ENCODE results near the gene ZNF578. TPM values are rescaled to one million over a fixed set of nuclear protein-coding genes. Genes with fewer than 3 reads are reported as not detected.
A peak's percentile ranks its signal among the peaks of the same experiment; 100 is the strongest.
"Not testable (repeated sequence)": the region's sequence is repeated elsewhere in the genome, so short reads cannot be mapped to it uniquely, and the experiment has no call there.

ZNF578 gene
- total RNA-seq, 2 experiments from 2014 or later: 0.56 to 0.78 TPM

DNA sequence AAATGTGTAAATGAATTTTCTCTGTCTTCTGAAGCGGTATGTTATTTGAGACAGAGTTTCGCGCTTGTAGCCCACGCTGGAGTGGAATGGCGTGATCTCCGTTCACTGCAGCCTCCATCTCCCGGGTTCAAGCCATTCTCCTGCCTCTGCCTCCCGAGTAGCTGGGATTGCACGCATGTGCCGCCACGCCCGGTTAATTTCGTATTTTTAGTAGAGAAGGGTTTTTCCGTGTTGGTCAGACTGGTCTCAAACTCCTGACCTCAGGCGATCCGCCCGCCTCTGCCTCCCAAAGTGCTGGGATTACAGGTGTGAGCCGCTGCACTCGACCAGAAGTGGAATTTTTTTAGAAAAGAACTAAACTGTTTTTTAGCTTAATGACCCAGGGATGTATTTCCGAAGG, 70.7 kb downstream of the ZNF578 start:
- ChIA-PET POLR2A (no interaction called here), CTCF (no interaction called here)
- no peak overlapping the region for H3K4me3 Mint-ChIP-seq

DNA sequence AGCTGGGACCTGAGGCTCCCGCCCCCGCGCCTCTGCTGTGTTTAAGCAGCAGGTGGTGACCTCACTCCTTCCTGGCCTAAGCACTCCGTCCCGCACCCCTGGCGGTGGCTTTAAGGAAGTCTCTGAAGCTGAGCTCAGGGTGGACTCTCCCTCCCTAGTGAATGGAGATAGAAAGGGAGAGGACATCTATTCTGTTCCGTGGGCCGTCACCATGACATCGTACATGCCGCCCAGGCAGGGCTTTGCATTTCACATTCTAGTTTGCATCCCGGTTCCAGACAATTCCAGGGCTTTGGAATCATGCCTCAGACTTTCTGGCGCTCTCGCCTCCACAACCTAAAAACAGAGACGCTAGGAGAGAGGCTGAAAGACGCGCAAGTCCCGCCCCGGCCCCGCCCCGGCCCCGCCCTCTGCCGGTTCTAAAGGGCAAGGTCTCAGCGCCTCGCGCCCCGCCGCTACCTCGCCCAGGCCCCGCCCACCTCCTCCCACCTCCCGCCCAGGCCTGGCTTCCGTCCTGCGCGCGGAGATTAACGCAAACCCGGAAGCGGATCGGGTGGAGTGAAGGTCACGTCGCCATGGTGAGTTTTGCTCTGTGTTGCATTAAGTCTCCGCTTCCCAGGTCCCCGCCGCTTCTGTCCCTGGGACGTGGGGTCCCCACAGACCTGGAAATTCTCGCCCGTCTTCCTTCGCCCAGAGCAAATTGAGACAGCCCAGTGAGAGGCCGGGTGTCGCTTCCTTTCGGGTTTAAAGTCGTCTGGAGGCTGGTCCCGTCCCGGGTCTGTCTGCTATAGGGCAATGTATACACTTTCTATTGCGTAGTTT, 74.0 kb downstream of the ZNF578 start, which contains the start of gene ZNF808:
Gene ZNF808 (plus strand): TSS at position 535 of the 822 bp plus-strand sequence. CDS start 15,617 bp downstream, outside the sequence.
- peaks cover 18% of the 10 kb centered on the region for H3K4me1 Mint-ChIP-seq (ENCODE audit: low read depth)
- CTCF ChIA-PET: interaction anchor here (1.0 kb wide), 1 partner anchor 16 kb away, joined by 6 read pairs; no protein-coding TSS in a partner anchor
- H3K27ac Mint-ChIP-seq: peak within 1 kb of the TSS; percentile 92

More for the DNA sequence above, 70.7 kb downstream of the ZNF578 start:
- peaks cover 13% of the 10 kb centered on the region for H3K4me1 Mint-ChIP-seq (ENCODE audit: low read depth)
- H3K27ac Mint-ChIP-seq: no peak overlapping the region
- no peaks in the 10 kb centered on the region for H3K27me3 Mint-ChIP-seq
- DNase-seq: no peak
- intact Hi-C loops (cut with micrococcal nuclease): no loop called here
- peaks cover 9% of the 10 kb centered on the region for H3K36me3 Mint-ChIP-seq
- H3K9me3 Mint-ChIP-seq: peaks cover 26% of the 10 kb centered on the region

DNA sequence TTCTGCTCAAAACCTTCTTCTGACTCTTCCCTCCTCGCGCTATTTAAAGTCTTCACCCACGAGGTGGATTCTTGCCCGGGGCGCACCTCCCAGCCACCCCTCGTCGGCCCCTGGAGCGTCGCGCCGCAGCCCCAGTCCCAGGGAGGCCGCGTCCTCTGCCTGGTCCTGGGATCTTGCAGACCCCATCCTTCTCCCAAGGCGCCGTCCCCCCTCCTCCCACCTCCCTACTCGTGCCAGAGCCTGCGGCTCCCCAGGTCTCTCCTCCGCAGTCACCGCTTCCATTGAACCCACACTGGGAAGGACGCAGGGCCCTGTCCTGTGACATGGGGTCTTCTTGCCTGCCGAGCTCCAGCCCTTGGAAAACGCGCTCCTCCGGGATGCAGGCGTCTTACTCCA, 74.6 kb downstream of the ZNF578 start:
- Mint-ChIP-seq H3K9me3 (peaks cover 3% of the 10 kb centered on the region), H3K4me1 (ENCODE audit: low read depth) (peaks cover 19% of the 10 kb centered on the region), H3K27me3 (no peaks in the 10 kb centered on the region), H3K36me3 (peaks cover 19% of the 10 kb centered on the region), H3K27ac (peak overlapping the region; percentile 92), H3K4me3 (peak overlapping the region; percentile 96)
- intact Hi-C loops (cut with micrococcal nuclease): loop anchor here (1.0 to 5.0 kb wide), 11 partner anchors 7 to 631 kb away; partner anchors contain the start of genes ZNF160, ZNF347, ZNF528 and ZNF611
- DNase-seq: peak; percentile 11
- ChIA-PET POLR2A (no interaction called here), CTCF (no interaction called here)

More for the DNA sequence above, 74.0 kb downstream of the ZNF578 start, which contains the start of gene ZNF808:
- POLR2A ChIA-PET: no interaction called here
- Mint-ChIP-seq H3K36me3 (peaks cover 14% of the 10 kb centered on the region), H3K27me3 (no peaks in the 10 kb centered on the region), H3K4me3 (peak within 1 kb of the TSS; percentile 96), H3K9me3 (peaks cover 8% of the 10 kb centered on the region)
- intact Hi-C loops (cut with micrococcal nuclease): loop anchor here (1.0 to 5.0 kb wide), 11 partner anchors 8 to 631 kb away; partner anchors contain the start of genes ZNF160, ZNF347, ZNF528 and ZNF611
- peak; percentile 99 for DNase-seq

DNA sequence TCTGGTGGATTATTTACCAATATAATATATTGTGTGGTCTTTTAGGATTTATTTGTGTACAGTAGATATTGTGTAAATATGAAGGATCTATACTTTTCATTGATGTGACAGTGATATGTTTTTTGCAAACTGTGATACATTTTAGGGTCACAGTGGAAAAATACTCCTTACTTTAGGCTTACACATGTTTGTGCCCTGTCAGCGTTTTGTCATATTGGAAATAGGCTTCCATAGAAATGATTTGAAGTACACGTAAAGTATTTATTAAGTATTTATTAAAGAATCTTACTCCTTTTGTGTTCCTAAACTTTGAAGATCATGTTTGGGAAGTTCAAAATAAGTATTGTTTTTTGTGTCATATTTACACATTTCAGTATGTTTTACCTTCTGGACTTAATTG, 79.1 kb downstream of the ZNF578 start:
- Mint-ChIP-seq H3K9me3 (no peaks in the 10 kb centered on the region), H3K27ac (no peak overlapping the region), H3K36me3 (peaks cover 28% of the 10 kb centered on the region)

DNA sequence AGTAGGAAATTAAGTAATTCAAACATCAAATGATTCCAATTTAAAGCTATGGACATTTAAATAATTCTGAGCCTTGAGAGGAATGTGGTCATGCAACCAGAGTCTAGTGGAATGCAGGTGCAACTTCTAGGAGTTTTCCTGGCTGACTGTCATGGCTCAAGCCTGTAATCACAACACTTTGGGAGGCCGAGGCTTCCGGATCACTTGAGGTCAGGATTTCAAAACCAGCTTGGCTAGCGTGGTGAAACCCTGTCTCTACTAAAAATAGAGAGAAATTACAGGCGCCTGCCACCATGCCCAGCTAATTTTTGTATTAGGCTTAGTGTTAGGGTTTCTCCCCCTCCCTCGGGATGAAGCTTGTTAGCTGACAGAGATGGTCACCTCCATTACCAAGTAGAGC, 80.5 kb downstream of the ZNF578 start:
- Mint-ChIP-seq H3K4me3 (no peak overlapping the region), H3K9me3 (peaks cover 4% of the 10 kb centered on the region), H3K27me3 (no peaks in the 10 kb centered on the region), H3K36me3 (peaks cover 28% of the 10 kb centered on the region), H3K27ac (no peak overlapping the region), H3K4me1 (ENCODE audit: low read depth) (peaks cover 26% of the 10 kb centered on the region)
- ChIA-PET CTCF (no interaction called here), POLR2A (no interaction called here)
- no peak for DNase-seq
- intact Hi-C loops (cut with micrococcal nuclease): loop anchor here (2.0 kb wide), 1 partner anchor 201 kb away; the partner anchor contains the start of gene ZNF611

More for the DNA sequence above, 79.1 kb downstream of the ZNF578 start:
- no peaks in the 10 kb centered on the region for H3K27me3 Mint-ChIP-seq
- H3K4me1 Mint-ChIP-seq (ENCODE audit: low read depth): peaks cover 31% of the 10 kb centered on the region
- no peak overlapping the region for H3K4me3 Mint-ChIP-seq
- ChIA-PET POLR2A (no interaction called here), CTCF (no interaction called here)
- intact Hi-C loops (cut with micrococcal nuclease): no loop called here
- DNase-seq: no peak

DNA sequence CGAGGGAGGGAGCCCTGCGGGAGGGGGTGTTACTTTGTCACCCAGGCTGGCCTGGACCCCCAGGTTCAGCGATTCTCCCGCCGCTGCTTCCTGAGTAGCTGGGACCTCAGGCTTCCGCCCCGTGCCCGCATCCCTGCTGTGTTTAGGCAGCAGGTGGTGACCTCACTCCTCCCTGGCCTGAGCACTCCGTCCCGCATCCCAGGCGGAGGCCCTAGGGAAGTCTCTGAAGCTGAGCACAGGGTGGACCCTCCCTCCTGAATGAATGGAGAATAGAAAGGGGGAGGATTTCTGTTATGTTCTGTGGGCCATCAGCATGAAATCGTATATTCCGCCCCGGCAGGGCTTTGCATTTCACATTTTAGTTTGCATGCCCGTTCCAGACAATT, 82.0 kb downstream of the ZNF578 start:
- DNase-seq: peak; percentile 29
- intact Hi-C loops (cut with micrococcal nuclease): loop anchor here (1.0 to 5.0 kb wide), 4 partner anchors 8 to 199 kb away; partner anchors contain the start of genes ZNF611, ZNF701, ZNF808 and ZNF83

DNA sequence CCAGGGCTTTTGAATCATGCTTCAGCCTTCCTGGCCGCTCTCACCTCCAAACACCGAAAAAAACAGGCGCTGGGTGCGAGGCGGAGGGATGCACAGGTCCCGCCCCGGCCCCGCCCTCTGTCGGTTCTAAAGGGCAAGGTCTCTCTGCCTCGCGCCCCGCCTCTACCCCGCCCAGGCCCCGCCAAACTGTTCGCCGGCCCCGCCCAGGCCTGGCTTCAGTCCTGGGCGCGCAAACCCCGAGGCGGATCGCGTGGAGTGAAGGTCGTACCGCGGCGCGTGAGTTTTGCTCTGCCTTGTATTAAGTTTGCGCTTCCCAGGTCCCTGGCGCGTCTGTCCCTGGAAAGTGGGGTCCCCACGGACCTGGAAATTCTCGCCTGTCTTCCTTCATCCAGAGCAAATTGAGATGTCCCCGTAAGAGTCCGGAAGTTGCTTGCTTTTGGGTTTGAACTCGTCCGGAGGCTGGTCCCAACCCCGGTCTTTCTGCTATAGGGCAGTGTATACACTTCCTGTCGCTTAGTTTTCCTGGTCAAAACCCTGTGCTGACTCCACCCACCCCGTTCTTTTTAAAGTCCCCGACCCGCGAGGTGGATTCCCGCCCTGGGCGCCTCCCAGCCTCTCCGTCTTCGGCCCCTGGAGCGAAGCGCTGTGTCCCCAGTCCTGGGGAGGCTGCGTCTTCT, 82.6 kb downstream of the ZNF578 start:
- Mint-ChIP-seq H3K27ac (peak overlapping the region; percentile 91), H3K27me3 (no peaks in the 10 kb centered on the region), H3K9me3 (peaks cover 12% of the 10 kb centered on the region), H3K4me3 (peak overlapping the region; percentile 80), H3K4me1 (ENCODE audit: low read depth) (peaks cover 22% of the 10 kb centered on the region), H3K36me3 (peaks cover 35% of the 10 kb centered on the region)
- intact Hi-C loops (cut with micrococcal nuclease): loop anchor here (1.0 to 5.0 kb wide), 5 partner anchors 9 to 199 kb away; partner anchors contain the start of genes ZNF611, ZNF701, ZNF808 and ZNF83
- ChIA-PET CTCF (no interaction called here), POLR2A (no interaction called here)
- DNase-seq: peak; percentile 96

More for the DNA sequence above, 82.0 kb downstream of the ZNF578 start:
- Mint-ChIP-seq H3K4me1 (ENCODE audit: low read depth) (peaks cover 25% of the 10 kb centered on the region), H3K27ac (peak overlapping the region; percentile 91), H3K4me3 (peak overlapping the region; percentile 80), H3K36me3 (peaks cover 32% of the 10 kb centered on the region)
- CTCF ChIA-PET, H3K27me3 Mint-ChIP-seq, POLR2A ChIA-PET, H3K9me3 Mint-ChIP-seq: not testable (repeated sequence)

DNA sequence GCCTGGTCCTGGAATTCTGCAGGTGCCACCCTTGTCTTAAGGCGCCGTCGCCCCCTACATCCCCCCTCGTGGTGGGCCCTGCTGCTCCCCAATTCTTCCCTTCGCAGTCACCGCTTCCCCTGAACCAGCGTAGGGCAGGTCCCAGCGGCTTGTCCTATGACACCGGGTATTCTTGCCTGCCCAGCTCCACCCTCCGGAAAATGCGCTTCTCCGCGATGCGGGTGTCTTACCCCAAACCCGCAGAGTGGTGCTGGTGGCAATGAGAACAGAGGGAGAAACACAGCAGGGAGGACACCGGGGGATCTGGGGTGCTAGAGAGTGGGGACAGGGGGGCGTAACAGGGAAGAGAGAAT, 83.1 kb downstream of the ZNF578 start:
- Mint-ChIP-seq H3K9me3 (peaks cover 12% of the 10 kb centered on the region), H3K27ac (peak overlapping the region; percentile 91), H3K4me1 (ENCODE audit: low read depth) (peaks cover 22% of the 10 kb centered on the region), H3K4me3 (peak overlapping the region; percentile 80), H3K27me3 (no peaks in the 10 kb centered on the region), H3K36me3 (peaks cover 37% of the 10 kb centered on the region)
- ChIA-PET POLR2A (no interaction called here), CTCF (no interaction called here)
- intact Hi-C loops (cut with micrococcal nuclease): loop anchor here (2.0 to 5.0 kb wide), 2 partner anchors 64 to 101 kb away; partner anchors contain the start of gene ZNF83
- peak; percentile 67 for DNase-seq

DNA sequence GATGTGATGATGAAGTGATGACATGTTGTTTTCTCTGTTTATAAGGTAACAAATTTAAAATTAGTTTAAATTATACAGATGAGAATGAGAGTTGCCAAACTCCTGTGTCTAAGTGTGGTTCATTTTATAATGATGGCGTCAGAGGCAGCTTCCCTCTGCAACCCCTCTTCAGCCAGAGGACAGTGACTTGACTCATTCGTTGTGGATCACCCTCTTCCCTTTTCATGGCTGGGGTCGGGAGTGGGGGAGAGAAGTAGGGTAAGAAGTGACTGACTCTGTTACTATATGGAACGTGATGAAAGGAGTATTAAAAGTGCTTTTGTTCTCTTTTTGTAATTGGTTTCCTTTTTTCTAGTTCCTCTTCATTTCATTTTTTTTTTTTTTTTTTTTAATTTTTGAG, 85.5 kb downstream of the ZNF578 start:
- H3K27me3 Mint-ChIP-seq, H3K27ac Mint-ChIP-seq, CTCF ChIA-PET, DNase-seq, POLR2A ChIA-PET, H3K4me3 Mint-ChIP-seq: not testable (repeated sequence)
- Mint-ChIP-seq H3K4me1 (ENCODE audit: low read depth) (peaks cover 39% of the 10 kb centered on the region), H3K9me3 (peaks cover 12% of the 10 kb centered on the region), H3K36me3 (peaks cover 46% of the 10 kb centered on the region)
- intact Hi-C loops (cut with micrococcal nuclease): loop anchor here (5.0 kb wide), 1 partner anchor 98 kb away; the partner anchor contains the start of gene ZNF83

DNA sequence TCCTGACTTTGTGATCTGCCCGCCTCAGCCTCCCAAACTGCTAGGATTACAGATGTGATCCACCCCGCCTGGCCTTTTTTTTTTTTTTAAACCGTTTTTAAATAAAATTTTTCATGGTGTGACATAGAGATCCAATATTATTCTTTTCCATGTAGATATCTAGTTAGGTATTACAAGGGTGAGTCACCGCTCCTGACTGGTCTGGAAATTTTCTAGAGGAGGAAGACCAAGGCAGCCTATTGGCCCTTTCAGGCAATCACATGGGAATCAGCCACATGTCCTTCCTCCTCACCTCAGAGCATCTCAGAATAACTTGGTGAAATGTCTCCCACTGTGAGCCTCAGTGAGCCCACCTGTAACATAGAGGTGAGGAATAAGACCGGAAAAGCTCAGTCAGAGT, 87.8 kb downstream of the ZNF578 start:
- peaks cover 21% of the 10 kb centered on the region for H3K9me3 Mint-ChIP-seq
- H3K4me3 Mint-ChIP-seq; DNase-seq; intact Hi-C loops (cut with micrococcal nuclease); CTCF ChIA-PET; POLR2A ChIA-PET; H3K27me3 Mint-ChIP-seq; H3K27ac Mint-ChIP-seq: not testable (repeated sequence)
- peaks cover 60% of the 10 kb centered on the region for H3K36me3 Mint-ChIP-seq
- peaks cover 34% of the 10 kb centered on the region for H3K4me1 Mint-ChIP-seq (ENCODE audit: low read depth)

DNA sequence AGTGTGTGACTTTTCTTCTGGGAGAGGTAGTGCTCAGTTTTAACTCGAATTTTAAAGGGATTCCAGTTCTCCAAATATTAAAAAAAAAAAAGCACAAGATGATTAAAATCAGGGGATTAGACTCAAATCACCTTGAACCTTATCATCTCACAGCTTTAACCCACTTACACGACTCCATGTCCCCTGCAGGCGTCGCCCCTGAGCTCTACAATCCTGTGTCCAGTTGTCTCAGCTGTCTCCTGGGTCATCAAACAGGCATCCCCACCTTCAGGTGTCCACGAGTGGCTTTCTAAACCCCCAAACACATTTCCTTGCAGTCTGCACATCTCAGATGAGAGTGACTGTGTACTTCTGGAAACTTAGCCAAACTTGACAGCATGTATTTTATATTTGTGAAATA, 88.3 kb downstream of the ZNF578 start:
- H3K27ac Mint-ChIP-seq: no peak overlapping the region
- CTCF ChIA-PET: no interaction called here
- no peaks in the 10 kb centered on the region for H3K27me3 Mint-ChIP-seq
- H3K36me3 Mint-ChIP-seq: peaks cover 63% of the 10 kb centered on the region
- DNase-seq: no peak
- POLR2A ChIA-PET: interaction anchor here (1.0 kb wide), 1 partner anchor 25 kb away, joined by 3 read pairs; no protein-coding TSS in a partner anchor
- peaks cover 23% of the 10 kb centered on the region for H3K9me3 Mint-ChIP-seq
- intact Hi-C loops (cut with micrococcal nuclease): no loop called here
- H3K4me1 Mint-ChIP-seq (ENCODE audit: low read depth): peaks cover 32% of the 10 kb centered on the region
- no peak overlapping the region for H3K4me3 Mint-ChIP-seq

DNA sequence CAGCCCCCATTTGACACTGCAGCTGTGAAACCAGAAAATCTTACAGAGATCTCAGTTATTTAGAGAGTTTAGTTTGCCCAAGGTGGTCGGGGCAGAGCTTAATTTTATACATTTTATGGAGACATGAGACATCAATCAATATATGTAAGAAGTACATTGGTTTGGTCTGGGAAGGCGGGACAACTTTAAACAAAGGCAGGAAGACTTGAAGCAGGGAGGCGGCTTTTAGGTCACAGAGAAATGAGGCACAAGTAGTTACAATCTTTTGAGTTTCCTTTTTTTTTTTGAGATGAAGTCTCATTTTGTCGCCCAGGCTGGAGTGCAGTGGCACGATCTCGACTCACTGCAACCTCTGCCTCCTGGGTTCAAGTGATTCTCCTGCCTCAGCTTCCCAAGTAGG, 89.2 kb downstream of the ZNF578 start:
- DNase-seq; H3K4me3 Mint-ChIP-seq; H3K27me3 Mint-ChIP-seq; intact Hi-C loops (cut with micrococcal nuclease): not testable (repeated sequence)
- H3K9me3 Mint-ChIP-seq: peaks cover 29% of the 10 kb centered on the region
- H3K27ac Mint-ChIP-seq: peak overlapping the region; percentile 15
- peaks cover 25% of the 10 kb centered on the region for H3K4me1 Mint-ChIP-seq (ENCODE audit: low read depth)
- CTCF ChIA-PET: interaction anchor here (1.3 kb wide), 1 partner anchor 15 kb away, joined by 6 read pairs; the partner anchor contains the start of gene ZNF808
- H3K36me3 Mint-ChIP-seq: peaks cover 69% of the 10 kb centered on the region
- POLR2A ChIA-PET: interaction anchor here (1.0 kb wide), 1 partner anchor 24 kb away, joined by 3 read pairs; no protein-coding TSS in a partner anchor
